ENCODE measurements around the gene OPRD1.

OPRD1 gene

GRCh38 chr1:28914228-28915030, 102.5 kb downstream of the OPRD1 start, which contains the start of gene EPB41:
TSS of gene EPB41 (plus strand) at chr1:28914569. CDS start at chr1:28987438, 72,869 bp downstream.
- peak; percentile 80 for DNase-seq

- DNase-seq, result no peak
Observed at GRCh38 chr1:28915031-28915895, 103.3 kb downstream of the OPRD1 start.

- no peak for DNase-seq
Observed at GRCh38 chr1:28917757-28918118, 105.8 kb downstream of the OPRD1 start.

Measured in NCI-H187 treated with DMSO at 0.1 percent for 48 hours (cell line).